MCF 10A (cell line): ENCODE data around the gene KRT76. TPM values are rescaled to one million over a fixed set of nuclear protein-coding genes. Genes with fewer than 3 reads are reported as not detected.
A peak's percentile ranks its signal among the peaks of the same experiment; 100 is the strongest.

ENCODE experiments used
- BruUV-seq: library from RNA; stranded (reverse); fragments of 400-500 nt; replicated peaks from 2 replicates; lab custom pipeline; 2021; lab: Mats Ljungman, UMichigan
- CTCF ChIA-PET: fragments of 300-600 bp; sonication (Branson Sonifier 250); formaldehyde crosslinking; extraction: SDS; loops from one replicate; lab custom pipeline; 2021; ENCODE audit warnings: antibody characterized with exemption, inconsistent platforms; lab: Yijun Ruan, JAX
- POLR2A ChIA-PET: fragments of 300-600, 350-650 bp; sonication (Branson Sonifier 250); formaldehyde crosslinking; extraction: SDS; loops from one replicate; lab custom pipeline; 2020; ENCODE audit warnings: antibody characterized with exemption, inconsistent platforms; lab: Yijun Ruan, JAX
- DNase-seq: peaks from one replicate; pipeline ENCODE4 v3.0.0-alpha.2; 2018; ENCODE audit not compliant: unreplicated experiment
- H3K27ac Mint-ChIP-seq: one replicate; pipeline ENCODE4 v1.8.0; 2022; ENCODE audit warnings: mild to moderate bottlenecking, low read depth, mixed read lengths; ENCODE audit not compliant: unreplicated experiment
- H3K27me3 Mint-ChIP-seq: one replicate; pipeline ENCODE4 v1.8.0; 2022; ENCODE audit warnings: mixed read lengths; ENCODE audit not compliant: insufficient read depth, unreplicated experiment
- H3K36me3 Mint-ChIP-seq: one replicate; pipeline ENCODE4 v1.8.0; 2022; ENCODE audit warnings: mild to moderate bottlenecking, moderate library complexity, mixed read lengths; ENCODE audit not compliant: insufficient read depth, unreplicated experiment
- H3K4me1 Mint-ChIP-seq: one replicate; pipeline ENCODE4 v1.8.0; 2022; ENCODE audit warnings: mixed read lengths; ENCODE audit not compliant: insufficient read depth, unreplicated experiment
- H3K4me3 Mint-ChIP-seq: one replicate; pipeline ENCODE4 v1.8.0; 2022; ENCODE audit warnings: mild to moderate bottlenecking, moderate library complexity, mixed read lengths; ENCODE audit not compliant: unreplicated experiment
- H3K9me3 Mint-ChIP-seq: one replicate; pipeline ENCODE4 v1.8.0; 2022; ENCODE audit warnings: mixed read lengths; ENCODE audit not compliant: unreplicated experiment
- intact Hi-C: fragments of 100-400 bp; cut with micrococcal nuclease; formaldehyde crosslinking; loops from 2 replicates; pipeline ENCODE4 v1.14.1; 2022
- total RNA-seq: library from RNA; stranded (reverse); gene quantifications from 2 replicates; pipeline ENCODE4 v1.2.3, GENCODE V29; 2022
- TF ChIP-seq, protein P1 (sequence below): fragments of 200-600 bp; IDR thresholded peaks from one replicate; pipeline ENCODE4 v1.8.0; 2022; ENCODE audit warnings: antibody characterized with exemption, mild to moderate bottlenecking; ENCODE audit not compliant: unreplicated experiment

Gene KRT76
- total RNA-seq, 1 experiment from 2014 or later: not detected

DNA sequence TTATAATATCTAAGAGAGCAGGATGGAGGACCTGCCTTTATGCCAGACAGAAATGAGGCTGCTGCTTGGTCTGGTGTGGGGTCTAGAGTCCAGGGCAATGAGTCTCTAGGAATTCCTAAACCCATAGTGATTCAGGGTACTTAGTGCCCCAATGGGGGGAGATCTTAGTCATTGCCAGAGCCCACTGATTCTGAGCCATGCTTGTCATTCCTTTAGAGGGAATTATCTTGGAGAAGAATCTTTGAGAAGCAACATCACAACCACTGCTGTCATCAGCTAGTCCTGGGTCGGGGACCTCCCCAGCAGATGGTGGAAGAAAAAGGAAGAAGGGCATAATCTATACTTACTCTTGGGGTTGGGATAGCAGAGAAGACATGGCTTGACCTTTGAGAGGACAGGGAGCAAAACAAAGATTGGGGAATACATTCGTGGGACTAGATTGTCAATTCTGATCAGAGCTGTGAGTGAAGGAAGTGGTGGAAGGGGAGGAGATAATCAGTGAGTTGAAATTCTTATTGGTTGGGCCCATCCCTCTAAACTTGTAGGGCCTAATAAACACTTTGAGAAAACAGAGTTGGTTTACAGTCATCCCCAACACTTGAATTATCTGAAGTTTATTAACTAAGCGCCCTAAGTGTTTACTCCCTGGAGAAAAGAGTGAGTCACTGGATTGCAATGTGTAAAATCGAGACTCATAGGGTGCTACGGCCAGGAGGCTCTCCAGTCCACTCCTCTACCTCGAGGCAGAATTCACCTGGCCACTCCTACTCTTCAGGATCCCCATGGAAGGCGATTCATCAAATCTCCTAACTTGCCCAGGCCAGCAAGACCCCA, 21.7 kb upstream of the KRT76 start:
- no peak overlapping the region for H3K4me3 Mint-ChIP-seq
- H3K27ac Mint-ChIP-seq: peak overlapping the region; percentile 7
- no peaks in the 10 kb centered on the region for H3K9me3 Mint-ChIP-seq
- H3K36me3 Mint-ChIP-seq: no peaks in the 10 kb centered on the region
- TF ChIP-seq, protein P1, sequence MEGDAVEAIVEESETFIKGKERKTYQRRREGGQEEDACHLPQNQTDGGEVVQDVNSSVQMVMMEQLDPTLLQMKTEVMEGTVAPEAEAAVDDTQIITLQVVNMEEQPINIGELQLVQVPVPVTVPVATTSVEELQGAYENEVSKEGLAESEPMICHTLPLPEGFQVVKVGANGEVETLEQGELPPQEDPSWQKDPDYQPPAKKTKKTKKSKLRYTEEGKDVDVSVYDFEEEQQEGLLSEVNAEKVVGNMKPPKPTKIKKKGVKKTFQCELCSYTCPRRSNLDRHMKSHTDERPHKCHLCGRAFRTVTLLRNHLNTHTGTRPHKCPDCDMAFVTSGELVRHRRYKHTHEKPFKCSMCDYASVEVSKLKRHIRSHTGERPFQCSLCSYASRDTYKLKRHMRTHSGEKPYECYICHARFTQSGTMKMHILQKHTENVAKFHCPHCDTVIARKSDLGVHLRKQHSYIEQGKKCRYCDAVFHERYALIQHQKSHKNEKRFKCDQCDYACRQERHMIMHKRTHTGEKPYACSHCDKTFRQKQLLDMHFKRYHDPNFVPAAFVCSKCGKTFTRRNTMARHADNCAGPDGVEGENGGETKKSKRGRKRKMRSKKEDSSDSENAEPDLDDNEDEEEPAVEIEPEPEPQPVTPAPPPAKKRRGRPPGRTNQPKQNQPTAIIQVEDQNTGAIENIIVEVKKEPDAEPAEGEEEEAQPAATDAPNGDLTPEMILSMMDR: no peak
- peaks cover 27% of the 10 kb centered on the region for H3K4me1 Mint-ChIP-seq
- DNase-seq: peak; percentile 61
- CTCF ChIA-PET: no interaction called here
- POLR2A ChIA-PET: interaction anchor here (0.5 to 1.0 kb wide), 2 partner anchors 11 to 71 kb away, joined by 3 to 4 read pairs; no protein-coding TSS in a partner anchor
- H3K27me3 Mint-ChIP-seq: peaks cover 13% of the 10 kb centered on the region
- intact Hi-C loops: no loop called here
- no TSS peak for BruUV-seq

DNA sequence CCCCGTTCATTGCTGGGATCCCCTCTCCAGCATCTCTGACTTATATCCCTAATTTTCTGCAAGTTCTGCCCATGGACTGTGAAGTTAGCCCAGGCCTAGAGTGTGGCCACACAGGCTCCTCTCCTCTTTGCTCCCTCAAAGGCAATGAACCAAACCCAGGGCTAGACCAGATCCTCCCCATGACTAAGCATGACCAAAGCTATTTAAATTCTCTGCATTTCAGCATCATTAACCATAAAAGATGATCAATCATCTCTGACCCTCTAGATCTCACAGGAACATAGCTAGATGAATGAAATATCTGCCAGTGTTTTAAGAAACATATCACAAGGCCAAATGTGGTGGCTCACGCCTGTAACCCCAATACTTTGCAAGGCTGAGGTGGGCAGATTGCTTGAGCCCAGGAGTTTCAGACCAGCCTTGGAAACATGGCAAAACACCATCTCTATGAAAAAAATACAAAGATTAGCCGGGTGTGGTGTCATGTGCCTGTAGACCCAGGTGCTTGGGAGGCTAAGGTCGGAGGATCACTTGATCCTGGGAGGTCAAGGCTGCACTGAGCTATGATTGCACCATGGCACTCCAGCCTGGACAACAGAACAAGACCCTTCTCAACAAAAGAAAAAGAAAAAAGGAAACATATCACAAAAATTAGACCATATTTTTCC, 21.0 kb upstream of the KRT76 start:
- Mint-ChIP-seq H3K36me3 (no peaks in the 10 kb centered on the region), H3K27ac (peak overlapping the region; percentile 7), H3K9me3 (no peaks in the 10 kb centered on the region), H3K4me1 (peaks cover 27% of the 10 kb centered on the region), H3K27me3 (peaks cover 7% of the 10 kb centered on the region), H3K4me3 (no peak overlapping the region)
- intact Hi-C loops: no loop called here
- CTCF ChIA-PET: interaction anchor here (0.6 kb wide), 1 partner anchor 11 kb away, joined by 3 read pairs; no protein-coding TSS in a partner anchor
- POLR2A ChIA-PET: interaction anchor here (0.5 to 1.0 kb wide), 3 partner anchors 10 to 321 kb away, joined by 3 to 4 read pairs (median 3); no protein-coding TSS in a partner anchor
- no peak for DNase-seq
- BruUV-seq: no TSS peak
- TF ChIP-seq, protein P1: no peak

GRCh38 chr12:52797529-52797894, 20.4 kb upstream of the KRT76 start:
- Mint-ChIP-seq H3K9me3 (no peaks in the 10 kb centered on the region), H3K4me3 (no peak overlapping the region), H3K36me3 (no peaks in the 10 kb centered on the region), H3K27ac (no peak overlapping the region), H3K27me3 (peaks cover 1% of the 10 kb centered on the region), H3K4me1 (peaks cover 27% of the 10 kb centered on the region)
- TF ChIP-seq, protein P1: no peak
- ChIA-PET CTCF (interaction anchor here (0.6 to 0.7 kb wide), 2 partner anchors 12 to 1266 kb away, joined by 3 read pairs; no protein-coding TSS in a partner anchor), POLR2A (interaction anchor here (0.7 kb wide), 1 partner anchor 320 kb away, joined by 3 read pairs; no protein-coding TSS in a partner anchor)
- BruUV-seq: no TSS peak
- no peak for DNase-seq
- intact Hi-C loops: no loop called here
